Measurements from ENCODE around the gene RELB.

GRCh38 chr19:44990459-44990858 is 10.8 kb upstream of the RELB start:
- TF ChIP-seq CTCF (IDR thresholded peaks at IDR 0.05) (no peak), EP300 (IDR thresholded peaks at IDR 0.05) (no peak), POLR2A (IDR thresholded peaks at IDR 0.05) (no peak), POLR2AphosphoS5 (IDR thresholded peaks at IDR 0.05) (no peak)

Measured in gastroesophageal sphincter (tissue), 3 donors.